ENCODE results near the gene GORASP2. TPM values are rescaled to one million over a fixed set of nuclear protein-coding genes. Genes with fewer than 3 reads are reported as not detected.

The GORASP2 gene
- total RNA-seq, 1 donor from 2014 or later = 75.4 TPM

DNA sequence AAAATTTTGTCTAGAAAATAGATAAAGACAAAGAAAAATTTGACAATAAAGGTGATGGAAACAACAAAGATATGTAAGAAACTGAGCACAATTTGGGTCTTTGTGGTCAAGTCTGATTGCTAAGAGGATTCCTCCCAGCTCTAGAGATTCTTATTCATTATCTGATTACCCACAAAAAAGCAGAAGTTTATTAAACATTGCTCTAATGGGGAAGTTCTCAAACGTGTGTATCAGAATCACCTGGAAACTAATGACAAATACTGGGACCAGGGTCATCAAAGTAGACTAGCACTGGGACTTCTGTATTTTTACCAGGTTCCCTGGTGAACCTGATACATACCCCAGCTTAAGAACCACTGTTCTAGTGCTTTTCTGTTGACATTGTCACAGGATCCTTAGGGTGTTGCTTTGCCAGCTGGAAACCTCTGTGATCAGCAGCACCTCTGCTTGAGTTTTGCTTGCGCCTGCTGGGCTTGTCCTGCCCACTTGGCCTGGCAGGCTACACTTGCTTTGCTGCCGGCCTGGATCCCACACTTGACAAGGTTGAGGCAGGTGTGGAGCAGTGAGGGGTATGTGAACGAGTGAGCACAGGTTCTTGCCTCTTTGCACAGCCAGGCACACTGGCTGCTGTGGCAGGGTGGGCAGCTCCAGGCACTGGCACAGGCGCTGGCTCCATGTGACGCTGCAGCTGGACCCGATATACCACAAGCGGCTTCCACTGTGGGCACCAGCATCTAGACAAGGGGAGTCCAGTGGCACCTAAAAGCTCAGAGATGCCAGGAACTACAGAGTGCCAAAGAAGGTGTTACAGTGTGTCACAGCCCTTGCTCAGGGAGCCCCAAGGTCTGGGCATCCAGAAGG, 6.2 kb upstream of the GORASP2 start:
- no peak for DNase-seq (ENCODE audit: extremely low read depth, low read depth, low spot score)

DNA sequence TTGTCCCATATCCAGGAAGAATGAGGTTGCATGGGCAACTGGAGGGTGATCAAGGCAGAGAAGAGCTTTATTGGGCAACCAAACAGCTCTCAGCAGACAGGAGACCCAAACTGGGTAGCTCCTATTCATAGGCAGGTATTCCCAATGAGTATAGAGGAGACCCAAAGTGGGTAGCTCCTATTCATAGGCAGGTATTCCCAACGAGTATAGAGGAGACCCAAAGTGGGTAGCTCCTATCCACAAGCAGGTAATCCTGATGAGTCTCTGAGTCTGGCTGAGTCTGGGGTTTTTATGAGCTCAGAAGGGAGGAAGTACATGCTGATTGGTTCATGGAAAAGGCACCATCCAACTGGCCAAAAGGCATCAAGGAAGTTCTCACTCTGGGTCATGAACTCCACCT, 5.3 kb upstream of the GORASP2 start:
- no peak for DNase-seq (ENCODE audit: extremely low read depth, low read depth, low spot score)

DNA sequence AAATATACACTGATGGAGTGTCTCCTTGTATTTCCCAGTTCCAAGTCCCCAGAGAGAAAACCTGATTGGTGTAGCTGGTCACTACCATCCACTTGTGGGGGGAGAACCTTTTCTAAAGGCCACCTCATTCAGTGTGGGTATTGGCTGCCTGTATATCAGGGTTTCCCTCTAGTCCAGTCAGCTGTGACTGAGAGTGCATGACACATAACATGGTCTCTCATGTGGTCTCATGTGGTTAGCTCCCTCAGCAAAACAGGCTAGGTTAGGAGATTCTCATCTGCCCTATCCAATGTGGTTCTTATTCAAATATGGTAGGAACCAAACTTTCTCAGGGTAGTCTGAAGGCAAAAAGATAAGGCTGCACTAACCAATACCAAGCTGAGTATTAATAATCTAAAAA, 4.1 kb upstream of the GORASP2 start:
- no peak for DNase-seq (ENCODE audit: extremely low read depth, low read depth, low spot score)

DNA sequence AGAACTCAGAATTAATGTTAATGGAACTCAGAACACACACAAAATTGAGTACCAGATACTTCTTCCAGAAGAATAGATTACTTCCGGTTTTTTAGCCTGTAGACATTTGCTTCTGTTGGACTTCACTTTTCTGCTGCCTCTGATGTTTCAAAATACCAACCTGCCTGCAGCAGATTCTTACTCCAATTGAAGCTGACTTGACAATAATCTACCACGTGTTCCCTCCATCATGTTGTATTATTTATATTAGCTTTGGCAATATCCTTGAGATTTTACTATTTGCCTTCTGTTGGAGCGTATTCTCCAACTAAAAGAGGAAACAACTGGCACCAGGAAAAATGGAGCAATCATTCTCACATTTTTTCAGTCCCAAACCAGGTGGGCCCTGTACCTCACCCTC, 3.1 kb upstream of the GORASP2 start:
- DNase-seq (ENCODE audit: extremely low read depth, low read depth, low spot score) = no peak

DNA sequence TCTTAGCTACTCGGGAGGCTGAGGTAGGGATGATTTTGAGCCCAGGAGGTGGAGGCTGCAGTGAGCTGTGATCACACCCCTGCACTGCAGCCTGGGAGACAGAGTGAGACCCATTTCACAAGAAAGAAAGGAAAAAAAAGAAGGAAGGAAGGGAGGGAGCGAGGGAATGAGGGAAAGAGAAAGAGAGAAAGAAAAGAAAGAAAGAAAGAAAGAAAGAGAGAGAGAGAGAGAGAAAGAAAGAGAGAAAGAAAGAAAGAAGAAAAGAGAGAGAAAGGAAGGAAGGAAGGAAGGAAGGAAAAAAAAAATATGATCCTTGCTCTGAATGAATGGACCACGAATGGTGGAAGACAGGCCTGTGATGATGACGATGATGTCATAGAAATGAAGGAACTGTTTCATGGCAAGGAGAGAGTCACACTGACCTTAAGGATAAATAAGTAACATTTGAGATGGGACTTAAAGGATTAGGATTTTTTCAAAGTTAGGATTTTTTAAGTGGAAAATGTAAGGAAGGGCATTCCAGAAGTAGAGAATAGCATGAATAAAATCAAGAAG, 2.2 kb upstream of the GORASP2 start:
- DNase-seq (ENCODE audit: extremely low read depth, low read depth, low spot score) = no peak

DNA sequence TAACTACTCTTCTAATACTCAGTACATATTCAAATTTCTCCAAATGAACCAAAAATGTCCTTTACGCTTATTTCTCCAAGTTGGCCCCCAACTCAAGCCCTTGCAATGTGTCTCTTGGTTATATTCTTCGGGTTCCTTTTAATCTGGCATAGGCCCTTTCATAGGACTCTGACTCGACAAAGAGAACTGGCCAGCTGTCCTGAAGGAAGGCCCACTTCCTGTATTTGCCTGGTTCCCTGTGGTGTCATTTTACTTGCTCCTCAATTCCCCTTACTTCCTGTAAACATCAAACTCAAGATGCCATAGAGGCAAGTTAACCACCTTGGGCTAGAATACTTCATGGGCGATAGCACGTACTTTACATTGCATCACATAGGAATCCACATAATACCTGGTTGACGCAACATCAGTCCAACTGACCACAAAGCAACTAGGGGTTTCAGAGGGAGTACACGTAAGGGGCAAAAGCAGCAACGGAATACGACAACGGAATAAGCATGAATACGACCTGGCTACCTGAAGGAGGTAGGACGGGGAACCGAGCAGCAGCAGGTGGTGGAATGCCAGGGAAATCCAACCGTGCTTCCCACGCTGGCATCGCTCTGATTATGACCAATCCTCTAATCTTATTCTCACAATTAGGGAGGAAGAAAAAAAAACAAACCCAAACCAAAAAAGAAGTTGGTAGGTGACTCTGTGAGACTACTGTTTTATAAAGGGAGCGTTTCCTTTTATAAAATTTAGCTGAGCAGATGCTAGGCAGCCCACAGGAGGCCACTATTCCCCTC, 823 bp upstream of the GORASP2 start:
- DNase-seq (ENCODE audit: extremely low read depth, low read depth, low spot score) = no peak

DNA sequence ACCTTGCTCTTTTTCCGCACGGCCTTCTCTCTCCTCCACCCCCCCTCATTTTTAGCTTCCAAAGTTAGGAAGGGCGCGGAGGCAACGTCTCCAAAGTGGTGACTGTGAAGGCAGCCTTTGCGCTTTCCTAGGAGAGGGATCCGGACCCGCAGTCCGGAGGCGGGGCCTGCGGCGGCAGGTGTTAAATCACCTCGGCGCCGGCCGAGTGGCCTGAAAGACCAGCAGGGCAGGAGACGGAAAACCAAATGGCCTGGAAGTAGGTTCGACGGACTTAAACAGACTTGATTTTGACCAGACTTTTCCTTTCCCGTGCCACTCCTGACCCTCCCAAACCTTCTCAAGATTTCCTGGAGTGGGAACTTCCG, 615 bp downstream of the GORASP2 start:
- no peak for DNase-seq (ENCODE audit: extremely low read depth, low read depth, low spot score)

DNA sequence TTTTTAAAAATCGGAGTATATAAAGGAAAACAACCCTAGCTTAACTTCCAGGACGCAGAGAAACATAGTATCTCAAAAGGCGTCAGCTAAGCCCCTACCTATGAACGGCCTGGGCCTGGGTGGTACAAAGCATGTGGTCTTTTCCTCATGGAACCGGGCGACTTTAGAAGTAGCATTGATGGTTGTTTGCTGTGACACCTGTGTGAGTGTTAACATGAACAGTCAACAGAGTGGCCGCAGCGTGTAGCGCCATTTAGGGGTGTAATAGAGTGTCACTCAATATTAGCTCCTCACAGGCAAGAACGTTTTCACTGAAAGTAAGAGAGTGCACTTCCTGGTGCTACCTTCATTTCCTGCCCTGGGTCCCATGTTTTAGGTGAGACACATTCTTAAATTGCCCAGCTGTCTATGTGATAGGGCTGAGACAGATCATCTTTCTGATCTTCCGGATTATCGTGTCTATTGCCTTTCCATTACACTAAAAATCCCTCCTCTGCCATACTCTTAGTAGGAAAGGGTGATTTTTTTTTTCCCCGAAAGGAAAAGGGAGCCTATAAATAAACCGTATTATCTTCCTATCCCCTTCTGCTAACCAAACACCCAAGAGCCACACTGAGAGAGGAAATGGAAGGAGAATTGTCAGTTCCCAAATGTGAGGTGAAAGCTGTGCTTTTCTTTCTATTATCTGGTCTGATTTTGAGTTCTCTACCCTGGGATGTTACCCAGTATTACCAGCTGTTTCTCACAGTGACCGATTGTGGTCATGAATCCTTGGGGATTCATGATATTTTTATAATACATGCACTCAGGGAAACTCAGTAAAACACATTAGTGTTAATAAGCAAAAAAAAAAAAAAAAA, 1.3 kb downstream of the GORASP2 start:
- no peak for DNase-seq (ENCODE audit: extremely low read depth, low read depth, low spot score)

DNA sequence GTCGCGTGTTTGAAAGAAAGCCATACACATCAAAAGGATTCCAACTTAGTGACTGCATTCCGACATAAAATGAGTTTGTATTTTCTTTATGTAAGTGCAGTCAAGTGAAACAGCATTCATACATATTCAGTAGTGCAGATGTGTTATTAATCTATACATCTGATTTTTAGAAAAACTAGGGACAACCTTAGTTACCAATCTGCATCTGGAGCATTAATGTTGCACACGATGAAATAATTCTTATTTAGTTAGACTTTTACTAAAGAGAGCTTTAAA, 1.9 kb downstream of the GORASP2 start:
- DNase-seq (ENCODE audit: extremely low read depth, low read depth, low spot score) = no peak

DNA sequence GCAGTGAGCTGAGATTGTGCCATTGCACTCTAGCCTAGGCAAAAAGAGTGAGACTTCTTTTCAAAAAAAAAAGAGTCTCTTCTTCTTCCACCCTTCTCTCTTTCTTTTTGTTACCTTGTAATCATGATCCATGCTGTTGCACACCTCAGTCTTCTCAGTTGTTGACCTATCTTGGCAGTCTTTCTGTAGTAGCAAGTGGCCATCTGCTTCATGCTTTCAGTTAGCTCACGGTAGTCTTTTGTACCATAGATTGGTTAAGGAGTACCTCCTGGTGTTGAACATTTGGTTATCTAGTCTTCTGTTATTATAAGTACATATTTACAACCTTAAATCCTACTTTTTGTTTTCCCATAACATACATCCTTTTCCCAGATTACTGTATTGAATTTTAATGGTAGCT, 3.1 kb downstream of the GORASP2 start:
- no peak for DNase-seq (ENCODE audit: extremely low read depth, low read depth, low spot score)

DNA sequence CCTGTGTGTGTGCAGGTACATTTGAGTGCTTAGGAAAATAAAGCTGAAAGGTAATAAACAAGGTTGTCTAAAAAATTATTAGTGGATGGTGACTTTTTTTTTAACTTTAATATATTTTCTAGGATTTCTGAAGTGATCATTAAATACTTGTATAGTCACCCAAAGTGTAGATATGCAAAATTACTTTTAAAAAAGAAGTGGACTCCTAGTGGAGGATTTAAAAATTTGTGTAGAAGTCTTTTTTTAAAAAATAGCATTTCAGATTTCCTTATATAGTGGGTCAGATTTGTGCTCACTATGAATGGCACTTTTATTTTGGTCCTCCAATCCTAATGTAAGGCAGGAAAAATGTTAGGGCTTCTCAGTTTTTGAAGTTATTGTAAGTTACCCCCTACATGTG, 3.9 kb downstream of the GORASP2 start:
- no peak for DNase-seq (ENCODE audit: extremely low read depth, low read depth, low spot score)

DNA sequence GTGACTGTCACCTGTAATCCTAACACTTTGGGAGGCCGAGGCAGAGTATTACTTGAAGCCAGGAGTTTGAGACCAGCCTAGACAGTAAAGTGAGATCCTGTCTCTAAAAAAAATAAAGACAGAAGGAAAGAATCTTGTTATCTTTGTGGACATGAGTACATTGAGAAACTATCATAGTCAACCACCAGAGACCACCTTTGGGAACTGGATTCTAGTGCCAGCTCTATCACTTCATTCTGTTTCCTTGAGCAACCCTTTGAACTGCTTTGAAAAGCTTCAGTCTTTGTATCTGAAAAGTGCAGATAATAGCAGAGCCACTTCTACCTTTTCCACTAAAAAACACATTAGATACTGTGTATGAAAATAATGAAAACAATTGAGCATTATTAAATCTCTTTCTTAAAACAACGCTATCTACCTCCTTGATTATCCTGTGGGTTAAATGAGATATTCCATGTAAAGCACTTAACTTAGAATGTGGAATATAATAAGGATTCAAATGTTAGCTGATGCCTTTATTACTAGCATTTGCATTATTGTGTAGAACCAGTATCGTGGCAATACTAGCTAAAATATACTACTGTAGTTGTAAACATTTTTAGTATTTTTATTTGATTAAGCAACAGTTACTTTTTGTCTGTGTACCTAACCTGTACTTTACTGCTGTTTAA, 8.8 kb downstream of the GORASP2 start:
- DNase-seq (ENCODE audit: extremely low read depth, low read depth, low spot score) = no peak

DNA sequence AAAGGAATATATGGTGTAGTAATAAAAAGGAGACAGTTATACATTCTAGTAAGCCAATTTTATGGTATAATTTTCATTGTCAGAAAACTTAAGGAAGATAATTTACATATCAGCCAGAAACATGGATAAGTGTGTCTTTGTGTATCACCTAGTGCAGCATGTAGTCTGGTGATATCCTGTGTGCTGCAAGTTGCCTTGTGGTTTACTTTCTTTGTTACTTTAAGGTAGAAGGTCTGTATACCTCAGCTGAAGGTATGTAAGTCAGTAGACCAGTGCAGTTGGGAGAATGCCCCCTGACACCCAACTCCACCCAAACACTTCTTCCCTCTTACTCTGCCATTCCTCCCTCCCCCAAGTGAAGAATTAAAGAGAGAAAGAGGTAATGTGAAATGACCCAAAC, 11.0 kb downstream of the GORASP2 start:
- no peak for DNase-seq (ENCODE audit: extremely low read depth, low read depth, low spot score)

DNA sequence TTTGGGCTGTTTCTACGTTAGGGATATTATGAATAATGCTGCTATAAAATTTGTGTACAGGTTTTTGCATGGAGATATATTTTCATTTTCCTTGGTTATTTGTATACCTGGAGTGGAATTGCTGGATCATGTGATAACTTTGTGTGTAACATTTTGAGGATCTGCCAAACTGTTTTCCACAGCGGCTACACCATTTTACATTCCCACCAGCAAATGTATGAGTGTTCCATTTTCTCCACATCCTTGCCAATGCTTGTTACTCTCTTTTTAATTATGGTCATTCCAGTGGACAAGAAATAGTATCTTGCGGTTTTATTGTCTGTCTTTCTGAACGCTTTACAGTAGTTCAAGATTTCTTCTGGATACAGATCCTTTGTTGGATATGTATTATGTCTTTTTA, 13.6 kb downstream of the GORASP2 start:
- no peak for DNase-seq (ENCODE audit: extremely low read depth, low read depth, low spot score)

DNA sequence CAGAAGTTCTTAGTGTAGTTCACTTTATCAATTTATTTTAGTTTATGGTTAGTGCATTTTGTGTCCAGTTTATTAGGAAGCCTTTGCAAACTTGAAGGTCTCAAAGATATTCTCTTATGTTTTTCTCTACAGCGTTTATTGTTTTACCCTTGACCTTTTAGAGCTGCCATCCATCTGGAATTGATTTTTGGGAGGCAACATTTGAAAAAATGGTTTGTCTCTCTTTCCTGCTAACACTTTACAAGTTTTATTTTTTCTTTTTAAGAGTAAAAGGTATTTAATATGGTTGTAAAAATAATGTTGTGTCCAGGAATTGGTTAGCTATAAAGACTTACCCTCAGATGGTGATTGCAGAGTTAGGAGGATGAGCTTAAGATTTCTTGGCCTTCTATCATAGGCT, 14.0 kb downstream of the GORASP2 start:
- DNase-seq (ENCODE audit: extremely low read depth, low read depth, low spot score) = no peak

DNA sequence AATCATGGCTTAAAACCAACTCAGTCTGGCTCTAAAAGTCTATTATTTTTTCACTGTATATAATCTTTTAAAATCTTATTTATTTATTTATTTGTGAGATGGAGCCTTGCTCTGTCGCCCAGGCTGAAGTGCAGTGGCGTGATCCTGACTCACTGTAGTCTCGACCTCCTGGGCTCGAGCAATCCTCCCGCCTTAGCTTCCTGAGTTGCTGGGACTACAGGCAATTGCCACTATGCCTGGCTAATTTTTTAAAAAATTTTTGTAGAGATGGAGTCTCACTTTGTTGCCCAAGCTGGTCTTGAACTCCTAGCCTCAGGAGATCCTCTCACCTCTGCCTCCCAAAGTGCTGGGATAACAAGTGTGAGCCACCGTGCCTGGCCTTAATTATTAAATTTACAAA, 14.5 kb downstream of the GORASP2 start:
- no peak for DNase-seq (ENCODE audit: extremely low read depth, low read depth, low spot score)

DNA sequence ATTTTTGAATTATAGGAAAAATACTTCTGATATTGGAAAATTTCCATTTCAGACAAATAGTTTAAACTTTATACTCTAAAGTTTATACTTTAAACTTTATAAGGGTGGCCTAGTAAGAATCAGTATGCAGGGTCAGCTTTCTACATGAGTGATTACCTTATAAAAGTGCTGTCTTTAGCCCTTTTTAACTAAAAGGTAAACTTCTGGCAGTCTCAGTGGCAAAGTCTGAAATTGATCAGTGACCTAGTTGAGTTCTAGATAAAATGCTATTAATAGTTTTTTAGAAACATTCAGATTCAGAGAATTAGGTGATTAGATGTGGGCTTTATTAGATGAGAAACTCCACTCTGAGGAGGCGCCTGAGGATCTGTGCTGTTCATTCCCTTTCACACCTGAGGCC, 15.5 kb downstream of the GORASP2 start:
- no peak for DNase-seq (ENCODE audit: extremely low read depth, low read depth, low spot score)

DNA sequence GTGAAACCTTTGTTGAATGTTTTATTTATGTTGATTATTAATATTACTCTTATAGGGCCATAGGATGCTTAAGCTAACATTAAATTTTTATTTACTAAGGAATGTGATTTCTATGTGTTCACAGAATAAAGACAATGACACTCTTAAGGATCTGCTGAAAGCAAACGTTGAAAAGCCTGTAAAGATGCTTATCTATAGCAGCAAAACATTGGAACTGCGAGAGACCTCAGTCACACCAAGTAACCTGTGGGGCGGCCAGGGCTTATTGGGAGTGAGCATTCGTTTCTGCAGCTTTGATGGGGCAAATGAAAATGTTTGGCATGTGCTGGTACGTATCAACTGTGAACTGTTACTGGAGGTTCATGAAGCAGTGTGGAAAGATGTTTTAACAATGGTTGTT, 20.4 kb downstream of the GORASP2 start:
- DNase-seq (ENCODE audit: extremely low read depth, low read depth, low spot score) = no peak

DNA sequence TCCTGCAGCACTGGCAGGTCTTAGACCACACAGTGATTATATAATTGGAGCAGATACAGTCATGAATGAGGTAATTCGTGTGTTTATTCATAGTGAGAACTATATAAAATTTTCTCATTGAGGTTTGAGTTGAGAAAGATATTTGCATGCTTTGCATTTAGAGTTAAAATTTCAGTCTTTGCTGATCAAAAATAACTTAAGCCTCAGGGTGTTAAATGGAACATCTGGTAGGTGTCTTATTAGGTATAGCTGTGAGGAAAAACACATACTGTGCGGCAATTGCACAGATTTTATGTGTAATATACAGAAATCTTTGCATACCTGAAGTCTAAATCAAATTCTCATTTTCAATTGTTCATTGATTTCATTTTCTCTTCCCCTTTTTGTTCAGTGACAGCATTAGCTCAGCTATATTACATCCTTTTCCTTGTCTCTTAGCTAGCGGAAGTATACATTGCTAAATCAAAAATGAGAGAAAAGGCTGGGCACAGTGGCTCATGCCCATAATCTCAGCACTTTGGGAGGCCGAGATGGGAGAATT, 21.2 kb downstream of the GORASP2 start:
- no peak for DNase-seq (ENCODE audit: extremely low read depth, low read depth, low spot score)

DNA sequence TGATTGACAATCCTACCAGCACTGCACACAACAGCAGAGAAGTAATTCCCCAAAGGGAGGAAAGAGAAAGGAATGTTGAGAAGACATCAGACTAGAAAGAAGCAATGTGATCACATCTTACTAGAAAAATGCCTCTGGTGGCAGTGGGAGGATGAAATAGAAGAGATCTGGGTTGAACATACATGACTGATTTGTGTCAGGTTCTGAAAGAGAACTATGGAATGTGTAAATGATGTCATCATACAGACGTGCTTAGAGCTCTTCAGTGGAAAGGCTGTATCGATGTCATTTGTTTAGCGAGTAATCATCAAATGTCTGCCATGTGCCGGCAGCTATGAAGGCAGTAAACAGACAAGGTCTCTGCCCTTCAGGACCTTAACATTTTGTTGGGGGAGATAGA, 24.9 kb downstream of the GORASP2 start:
- DNase-seq (ENCODE audit: extremely low read depth, low read depth, low spot score) = no peak

Measured in glomerular endothelial cell (primary cell).